T-helper 2 cell (primary cell): ENCODE results near the gene AGPAT1.

Experiments used
- DNase-seq, 5 experiments: peaks; one replicate each; pipeline versions ENCODE4 v3.0.0 to v3.0.0-alpha.2; 2012 to 2022

The AGPAT1 gene

GRCh38 chr6:32168807-32169591, 6.9 kb downstream of the AGPAT1 start:
- DNase-seq, result no peak

GRCh38 chr6:32168350-32168749, 7.5 kb downstream of the AGPAT1 start:
- DNase-seq, result no peak

- no peak for DNase-seq
Observed at GRCh38 chr6:32167761-32168262, 8.1 kb downstream of the AGPAT1 start.

- no peak for DNase-seq
Observed at GRCh38 chr6:32167154-32167760, 8.6 kb downstream of the AGPAT1 start.

- DNase-seq, result no peak
Observed at GRCh38 chr6:32166411-32167061, 9.3 kb downstream of the AGPAT1 start.

- no peak for DNase-seq
Observed at GRCh38 chr6:32164295-32164694, 11.6 kb downstream of the AGPAT1 start, which contains the start of gene EGFL8. TSS of gene EGFL8 (plus strand) at chr6:32164595. CDS start at chr6:32166166, 1,571 bp downstream.

GRCh38 chr6:32163559-32164258, 12.2 kb downstream of the AGPAT1 start:
- DNase-seq, result no peak

- no peak for DNase-seq
Observed at GRCh38 chr6:32158052-32158451, 17.8 kb downstream of the AGPAT1 start.

- no peak for DNase-seq
Observed at GRCh38 chr6:32156891-32157290, 19.0 kb downstream of the AGPAT1 start.

- peak in 4 of 5 experiments; percentile 30 to 80 (median 52) for DNase-seq
Observed at GRCh38 chr6:32154514-32155161, 21.2 kb downstream of the AGPAT1 start.

- DNase-seq, result peak in 4 of 5 experiments; percentile 45 to 90 (median 66)
Observed at GRCh38 chr6:32153564-32154513, 22.0 kb downstream of the AGPAT1 start, which contains the start of gene PPT2. TSS of gene PPT2 (plus strand) at chr6:32154141. CDS start at chr6:32154595, 454 bp downstream.

- no peak for DNase-seq
Observed at GRCh38 chr6:32152769-32153563, 22.9 kb downstream of the AGPAT1 start.

- no peak for DNase-seq
Observed at GRCh38 chr6:32151863-32152768, 23.8 kb downstream of the AGPAT1 start, which contains the start of gene PRRT1. TSS of gene PRRT1 (minus strand) at chr6:32151939. CDS start at chr6:32151827, 112 bp downstream.

- no peak for DNase-seq
Observed at GRCh38 chr6:32151181-32151862, 24.6 kb downstream of the AGPAT1 start.

- no peak for DNase-seq
Observed at GRCh38 chr6:32149932-32150870, 25.7 kb downstream of the AGPAT1 start.

GRCh38 chr6:32149092-32149755, 26.7 kb downstream of the AGPAT1 start:
- DNase-seq, result no peak
